Renal cortical epithelial cell (primary cell): ENCODE results near the gene TMED8. TPM values are rescaled to one million over a fixed set of nuclear protein-coding genes. Genes with fewer than 3 reads are reported as not detected.
A peak's percentile ranks its signal among the peaks of the same experiment; 100 is the strongest.

Experiments used
- DNase-seq: peaks from one replicate; pipeline ENCODE4 v3.0.0-alpha.2; 2011; ENCODE audit warnings: low read depth
- total RNA-seq: library from RNA; depleted of rRNA; stranded (reverse); fragments of >200 nt; gene quantifications from 2 replicates; pipeline ENCODE4 v1.2.3, GENCODE V29; 2014

Gene TMED8
- total RNA-seq, 1 donor from 2014 or later = 22.1 TPM

DNA sequence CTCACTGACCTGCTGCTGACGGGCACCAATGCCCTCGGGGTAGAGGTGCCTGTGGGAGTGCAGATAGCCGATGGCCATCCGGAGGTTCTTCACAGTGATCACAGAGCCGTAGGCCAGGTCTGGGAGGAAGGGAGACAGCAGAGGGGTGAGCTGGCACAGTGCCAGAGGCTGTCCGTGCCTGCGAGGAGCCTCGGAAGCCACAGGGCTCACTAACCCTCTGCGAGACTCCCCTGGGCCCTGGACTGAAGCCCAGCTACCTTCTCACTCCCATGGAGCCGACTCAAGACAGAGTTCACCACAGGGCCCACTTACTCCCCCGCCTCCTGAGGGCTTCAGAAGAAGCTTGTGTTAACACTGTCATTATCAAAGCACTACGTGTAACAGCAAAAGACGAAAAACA is 80.7 kb downstream of the TMED8 start:
- no peak for DNase-seq

DNA sequence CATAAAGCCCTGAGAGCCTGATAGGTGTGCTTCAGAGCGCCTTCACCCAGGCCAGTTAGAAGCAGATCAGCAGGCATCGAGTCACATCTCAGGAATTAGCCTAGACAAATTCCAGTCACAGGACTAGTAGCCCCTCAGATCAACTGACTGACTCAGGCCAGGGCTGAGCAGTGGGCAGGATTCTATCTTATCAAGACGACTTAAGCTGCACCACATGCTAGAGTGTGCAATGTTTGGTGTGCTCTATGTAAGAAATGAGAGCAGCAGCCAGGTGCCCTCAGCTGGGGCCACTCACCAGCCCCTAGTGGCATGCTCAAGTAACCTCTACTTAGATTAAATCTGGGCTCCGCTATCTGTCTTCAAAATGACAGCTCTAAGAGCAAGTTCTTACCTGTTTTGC is 86.2 kb downstream of the TMED8 start:
- DNase-seq = peak; percentile 15

DNA sequence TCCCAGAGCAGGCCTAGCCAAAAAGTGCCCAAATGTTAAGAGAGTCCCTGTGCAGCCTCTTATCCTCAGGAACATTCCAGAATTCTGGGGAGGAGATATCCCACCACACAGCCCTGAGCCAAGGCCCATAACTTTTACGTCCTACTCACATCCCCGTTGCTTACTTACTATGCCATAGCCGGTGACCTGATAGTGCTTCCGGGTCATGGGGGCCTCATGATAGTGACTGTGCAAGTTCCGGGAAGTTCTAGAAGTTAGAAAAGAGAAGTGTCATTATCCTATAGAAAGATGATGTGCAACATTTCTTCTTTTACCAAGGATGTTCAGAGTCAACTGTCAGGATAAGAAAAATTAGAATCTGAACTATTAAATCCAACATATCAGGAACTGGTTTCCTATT is 90.3 kb downstream of the TMED8 start:
- DNase-seq = no peak

Other genes with a start within 250 kb of the TMED8 start
- not detected in 2 replicates for gene ZDHHC22, start 235.3 kb downstream of the TMED8 start, total RNA-seq
- gene TMEM63C, start 195.3 kb downstream of the TMED8 start, total RNA-seq = 0.17 and 1.9 TPM in 2 replicates
- 0.35 TPM in 1 of 2 replicates, not detected in the other for gene NGB, start 105.9 kb downstream of the TMED8 start, total RNA-seq
- gene POMT2, start 56.2 kb downstream of the TMED8 start, total RNA-seq = 12.2 and 26.4 TPM in 2 replicates
- gene GSTZ1, start 56.1 kb downstream of the TMED8 start, total RNA-seq = 16.1 and 61.6 TPM in 2 replicates
- 2.3 and 12.9 TPM in 2 replicates for gene SAMD15, start 285 bp upstream of the TMED8 start, total RNA-seq
- 0.50 TPM in 1 of 2 replicates, not detected in the other for gene NOXRED1, start 46.4 kb upstream of the TMED8 start, total RNA-seq
- 20.7 and 26.8 TPM in 2 replicates for gene VIPAS39, start 80.5 kb upstream of the TMED8 start, total RNA-seq
- gene AHSA1, start 81.0 kb upstream of the TMED8 start, total RNA-seq = 95.9 and 179 TPM in 2 replicates
- gene ISM2, start 121.7 kb upstream of the TMED8 start, total RNA-seq = 1.3 and 1.7 TPM in 2 replicates
- gene SPTLC2, start 239.5 kb upstream of the TMED8 start, total RNA-seq = 67.6 and 149 TPM in 2 replicates